ENCODE results near the gene ALDOB.

- TF ChIP-seq CTCF (IDR thresholded peaks at IDR 0.05) (no peak), RAD21 (conservative IDR thresholded peaks at IDR 0.05 in 1 of 2, IDR thresholded peaks at IDR 0.05 in 1 of 2) (no peak), POLR2A (IDR thresholded peaks at IDR 0.05; ENCODE audit: low read length) (no peak), BHLHE40 (IDR thresholded peaks at IDR 0.05; ENCODE audit: low read depth, low read length) (no peak), ZFP36 (IDR thresholded peaks at IDR 0.05; ENCODE audit: borderline replicate concordance, partially characterized antibody) (no peak), RFX5 (IDR thresholded peaks at IDR 0.05) (no peak), MAFK (IDR thresholded peaks at IDR 0.05; ENCODE audit: partially characterized antibody) (no peak), EP300 (IDR thresholded peaks at IDR 0.05) (no peak), MAZ (IDR thresholded peaks at IDR 0.05; ENCODE audit: borderline replicate concordance, low read depth, low read length) (no peak), POLR2AphosphoS2 (conservative IDR thresholded peaks at IDR 0.05; ENCODE audit: low read length) (no peak)
Measured at GRCh38 chr9:101371813-101372212, 63.8 kb downstream of the ALDOB start.

All from A549 (cell line).